ENCODE results near the gene GATA5.

Gene GATA5

DNA sequence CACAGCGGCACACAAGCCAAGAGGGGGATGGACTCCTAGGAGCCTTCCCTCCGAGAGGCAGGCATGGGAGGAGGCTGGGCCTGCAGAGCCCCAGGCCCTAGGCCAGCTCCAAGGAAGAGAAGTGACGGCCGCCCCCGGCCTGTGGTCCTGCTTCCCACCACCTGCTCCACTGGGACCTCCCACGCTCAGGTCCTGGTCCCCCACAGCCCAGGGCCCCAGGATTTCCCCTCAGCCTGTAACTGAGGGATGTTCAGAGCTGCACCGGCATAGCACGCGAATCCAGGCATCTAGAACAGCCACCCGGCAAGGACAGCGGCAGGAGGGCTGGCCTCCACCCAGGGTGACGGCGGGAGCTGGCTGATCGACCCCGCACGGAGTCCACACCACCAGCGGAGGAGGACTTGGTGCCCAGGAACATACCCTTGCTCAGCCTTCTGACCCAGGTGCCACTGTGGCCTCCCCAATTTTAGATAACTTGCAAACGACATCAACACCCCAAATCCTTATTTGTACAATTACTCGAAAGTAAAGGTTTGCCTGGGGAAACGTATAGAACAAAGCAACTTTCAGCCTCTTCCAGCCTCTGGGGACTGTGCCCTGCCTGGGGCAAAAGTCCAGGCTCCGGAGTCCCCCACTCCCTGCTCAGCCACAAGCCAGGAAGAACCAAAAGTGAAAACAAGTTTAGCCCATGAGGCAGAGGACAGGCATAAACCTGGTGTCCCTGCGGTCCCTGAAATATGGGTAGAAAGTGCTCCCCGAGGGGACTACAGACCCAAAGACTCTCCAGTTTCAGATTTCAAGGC is 3.5 kb downstream of the GATA5 start:
- DNase-seq: no peak

DNA sequence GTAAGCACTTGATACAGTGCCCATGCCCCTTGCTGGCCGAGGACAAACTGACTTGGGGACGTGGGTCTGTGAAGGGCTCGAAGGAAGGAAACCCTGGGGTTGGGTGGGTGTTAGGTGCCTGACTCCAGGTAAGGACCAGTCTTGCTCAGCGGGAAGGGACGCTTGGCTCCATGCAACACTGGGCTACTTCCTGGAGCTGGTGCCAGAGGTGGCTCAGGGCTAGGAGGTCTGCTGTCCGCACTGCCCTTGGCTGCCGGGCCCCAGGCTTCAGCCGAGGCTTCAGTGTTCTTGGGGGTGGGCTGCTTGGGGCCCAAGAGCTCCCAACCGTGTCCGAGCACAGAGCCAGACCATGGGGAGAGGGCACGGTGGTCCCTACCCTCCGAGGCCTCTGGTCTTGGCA is 5.3 kb downstream of the GATA5 start:
- no peak for DNase-seq

DNA sequence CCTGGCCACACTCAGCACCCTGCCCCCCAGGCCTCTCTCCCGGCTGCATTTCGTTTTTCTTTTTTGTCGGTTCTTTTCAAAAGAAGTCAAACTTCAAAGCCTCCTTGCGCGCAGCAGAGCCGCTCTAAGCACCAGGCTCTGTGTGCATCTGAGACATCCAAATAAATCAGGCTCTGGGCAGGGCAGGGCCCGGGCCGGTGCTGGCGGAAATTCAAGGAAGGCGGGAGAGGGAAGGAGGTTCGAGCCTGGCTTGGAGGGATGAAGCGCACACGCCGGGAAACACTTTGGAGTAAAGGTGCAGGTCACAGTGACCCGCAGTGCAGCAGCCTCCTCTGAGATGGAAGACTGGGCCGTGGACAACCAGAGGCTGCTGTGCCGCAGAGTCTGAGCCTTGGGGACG is 5.8 kb downstream of the GATA5 start:
- no peak for DNase-seq

DNA sequence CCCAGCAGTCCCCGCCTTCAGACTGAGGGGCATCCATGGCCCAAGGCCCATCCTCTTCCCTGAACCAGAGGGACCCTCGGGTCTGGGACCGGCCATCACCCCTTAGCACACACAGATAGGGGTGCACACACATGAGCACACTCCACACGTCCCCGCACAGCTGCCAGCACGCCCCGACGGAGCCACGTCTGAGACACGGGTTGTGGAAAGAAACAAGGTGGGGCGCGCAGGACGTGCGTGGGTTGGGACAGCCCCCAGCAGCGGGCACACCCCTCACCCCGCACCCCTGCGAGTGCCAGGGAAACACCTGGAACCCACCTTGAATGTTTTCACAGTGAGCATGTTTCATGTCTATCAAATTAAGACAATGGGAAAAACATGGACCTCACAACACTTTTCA is 6.4 kb downstream of the GATA5 start:
- DNase-seq: no peak

DNA sequence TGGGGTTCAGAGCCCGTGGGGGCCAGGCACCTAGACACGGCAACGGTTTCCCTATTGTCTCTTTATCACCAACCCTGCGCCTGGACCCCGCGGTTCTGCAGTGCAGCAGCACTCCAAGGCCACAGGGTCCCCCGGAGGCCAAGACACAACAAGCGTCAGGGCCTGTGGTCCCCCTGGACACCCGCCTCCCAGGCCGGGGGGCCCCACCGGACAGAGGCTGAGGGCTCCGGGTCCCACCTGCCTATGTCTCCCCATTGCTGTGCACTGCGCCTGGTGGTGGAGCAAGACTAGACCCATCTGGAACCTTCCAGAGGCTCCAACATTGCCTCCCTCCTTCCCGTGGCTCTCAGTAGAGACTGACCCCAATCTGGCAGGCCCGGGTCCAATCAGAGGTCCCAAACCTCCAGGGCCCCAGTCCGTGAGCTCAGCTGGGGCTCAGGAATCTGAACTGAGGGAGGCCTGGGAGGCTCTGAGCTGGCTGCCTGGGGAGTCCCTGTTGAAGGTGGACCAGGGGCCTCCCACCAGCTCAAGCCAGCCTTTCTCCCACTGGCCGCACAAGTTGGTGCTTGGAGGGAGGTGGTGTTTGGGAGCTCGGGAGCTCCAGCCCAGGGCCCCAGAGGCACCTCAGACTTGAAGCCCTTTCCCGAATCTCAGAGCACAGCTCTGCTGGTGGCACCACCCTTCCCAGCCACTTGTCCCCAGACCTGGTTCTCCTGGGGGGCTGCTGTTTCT is 8.8 kb downstream of the GATA5 start:
- DNase-seq: no peak

DNA sequence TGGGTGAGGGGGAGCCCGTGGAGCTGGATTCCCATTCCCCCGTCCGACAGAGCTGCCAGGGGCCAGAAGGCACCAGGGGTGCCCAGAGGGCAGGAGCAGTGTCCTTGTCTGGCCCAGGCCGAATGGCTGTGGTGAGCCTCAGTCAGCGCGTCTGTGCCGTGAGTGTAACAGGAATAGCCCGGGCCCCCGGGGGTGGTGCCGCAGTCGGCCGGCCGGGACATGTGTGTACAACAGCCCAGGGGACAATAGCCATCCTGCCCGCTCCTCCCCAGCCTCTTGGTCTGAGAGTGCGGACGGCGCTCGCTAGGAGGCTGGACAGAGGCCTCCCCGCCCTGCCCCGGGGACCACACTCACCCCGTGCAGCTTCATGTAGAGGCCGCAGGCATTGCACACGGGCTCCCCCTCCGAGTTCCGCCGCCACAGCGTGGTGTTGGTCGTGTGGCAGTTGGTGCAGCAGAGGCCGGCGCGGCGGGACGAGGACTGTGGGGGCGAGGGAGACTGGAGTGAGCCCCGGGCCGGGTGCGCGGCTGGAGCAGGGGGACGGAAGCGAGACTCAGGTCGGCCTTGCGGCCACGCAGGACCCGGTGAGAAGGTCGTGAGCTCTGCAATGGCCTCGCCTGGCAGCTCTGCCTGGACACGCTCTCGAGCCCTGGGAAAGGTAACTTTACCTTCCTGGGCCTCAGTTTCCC is 9.6 kb downstream of the GATA5 start:
- DNase-seq: no peak

DNA sequence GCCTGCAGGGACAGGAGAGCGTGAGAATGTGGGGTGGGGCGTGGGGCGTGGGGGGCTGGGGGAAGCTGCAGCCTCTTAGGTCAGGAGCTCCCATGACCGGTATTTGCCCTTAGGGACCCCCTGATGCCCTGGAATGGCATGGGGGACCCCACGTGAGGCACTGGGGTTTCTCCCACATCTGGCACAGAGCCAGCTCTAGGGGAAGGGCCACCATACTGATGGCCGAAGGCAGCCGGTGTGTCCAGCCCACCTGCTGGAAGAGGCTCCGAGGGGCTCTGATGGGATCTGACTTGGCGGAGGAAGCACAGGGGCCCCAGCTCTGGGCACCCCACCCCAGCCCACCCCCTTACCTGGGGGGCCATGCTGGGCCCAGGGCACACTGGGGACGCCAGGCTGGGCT is 10.8 kb downstream of the GATA5 start:
- no peak for DNase-seq

DNA sequence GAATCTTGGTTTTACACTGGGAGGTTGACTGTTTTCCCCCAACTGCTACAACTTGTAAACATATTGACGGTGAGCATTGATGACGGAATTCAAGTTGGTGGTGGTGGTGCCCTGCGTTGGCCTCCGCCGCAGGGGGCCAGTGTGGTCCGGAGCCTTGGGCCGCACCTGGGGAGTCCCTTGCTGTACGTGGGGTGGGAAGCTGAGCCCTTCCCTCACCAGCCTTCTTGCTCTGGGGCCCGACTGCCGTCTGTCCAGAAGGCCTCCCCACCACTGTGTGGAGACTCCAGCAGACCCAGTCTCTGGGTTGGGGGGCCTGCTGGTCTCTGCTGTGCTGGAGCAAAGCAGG is 11.4 kb downstream of the GATA5 start:
- DNase-seq: no peak

DNA sequence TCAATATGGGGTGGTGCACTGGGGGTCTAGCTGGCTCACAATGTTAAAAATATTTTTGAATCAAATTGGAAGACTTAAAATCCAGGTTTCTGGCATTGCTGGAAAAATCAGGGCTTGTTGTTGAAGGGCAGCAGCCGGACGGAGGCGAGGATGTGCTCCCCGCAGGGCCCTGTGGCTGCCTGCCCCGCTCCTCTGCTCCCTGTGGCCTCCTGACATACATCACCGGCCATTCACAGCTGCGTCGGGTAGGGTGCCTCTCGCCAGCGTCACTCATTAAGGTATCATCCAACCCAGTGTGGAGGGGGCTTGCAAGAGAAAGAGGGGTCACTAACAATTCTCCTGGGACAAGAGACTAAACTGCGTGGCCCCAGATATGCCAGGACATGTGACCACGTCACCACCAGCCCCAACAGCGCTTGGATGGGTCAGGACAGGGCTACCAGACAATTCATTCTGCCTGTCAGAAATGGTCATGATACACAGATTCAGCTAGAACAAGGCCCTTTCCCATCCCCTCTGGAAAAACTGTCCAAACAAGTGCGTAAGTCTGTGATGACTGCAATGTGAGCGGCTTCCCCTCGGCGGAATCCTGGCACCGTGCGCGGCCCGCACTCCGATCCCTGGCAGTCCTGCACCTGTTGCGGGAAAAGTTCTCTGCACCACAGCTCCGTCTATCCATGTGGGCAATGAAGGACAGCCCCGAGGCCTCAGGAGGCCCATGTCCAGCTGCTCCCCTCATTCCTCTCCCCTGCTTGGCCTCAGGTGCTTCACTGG is 12.0 kb downstream of the GATA5 start:
- DNase-seq: no peak

DNA sequence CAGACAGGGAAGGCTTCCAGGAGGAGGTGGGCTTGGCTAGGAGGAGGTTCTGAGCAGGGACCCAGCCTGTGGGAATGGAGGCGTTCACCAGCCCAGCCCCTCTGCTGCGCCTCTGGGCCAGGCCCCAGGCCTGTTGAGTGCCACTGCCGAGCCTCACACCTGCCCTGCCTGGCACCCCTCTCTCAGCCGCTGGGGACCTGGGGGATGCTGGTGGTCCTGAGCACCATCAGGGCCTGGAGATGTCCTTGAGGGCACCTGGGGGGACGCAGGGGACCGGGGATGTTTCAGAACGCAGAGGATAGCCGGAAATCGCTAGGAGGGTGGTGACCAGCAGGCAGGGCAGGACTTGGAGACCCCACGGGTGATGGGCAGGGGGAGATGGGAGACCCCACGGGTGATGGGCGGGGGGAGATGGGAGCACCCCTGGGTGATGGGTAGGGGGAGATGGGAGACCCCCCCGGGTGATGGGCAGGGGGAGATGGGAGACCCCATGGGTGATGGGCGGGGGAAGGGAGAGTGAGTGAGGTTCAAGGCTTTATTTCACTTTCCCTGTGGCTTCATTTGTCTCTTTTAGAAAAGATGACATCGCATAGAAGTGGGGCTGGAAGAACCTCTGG is 12.7 kb downstream of the GATA5 start:
- DNase-seq: no peak

DNA sequence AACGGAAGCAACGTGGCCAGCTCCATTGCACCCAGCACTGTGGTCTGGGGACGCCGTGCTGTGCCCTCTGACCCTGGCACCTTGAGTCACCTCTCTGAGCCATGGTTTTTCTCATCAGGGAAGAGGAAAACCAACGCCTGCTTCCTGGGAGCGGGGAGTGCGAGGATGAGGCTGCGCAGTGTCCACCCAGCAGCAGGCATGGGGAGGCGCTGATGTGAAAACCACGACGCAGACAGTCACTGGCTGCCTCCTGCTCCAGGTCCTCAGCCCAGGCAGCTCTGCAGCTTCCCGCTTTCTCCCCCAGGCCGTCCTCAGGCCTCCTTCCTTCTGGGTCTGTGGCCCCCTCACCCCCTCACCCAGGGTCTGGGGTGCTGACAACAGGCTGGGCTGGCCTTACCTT is 14.0 kb downstream of the GATA5 start:
- no peak for DNase-seq

DNA sequence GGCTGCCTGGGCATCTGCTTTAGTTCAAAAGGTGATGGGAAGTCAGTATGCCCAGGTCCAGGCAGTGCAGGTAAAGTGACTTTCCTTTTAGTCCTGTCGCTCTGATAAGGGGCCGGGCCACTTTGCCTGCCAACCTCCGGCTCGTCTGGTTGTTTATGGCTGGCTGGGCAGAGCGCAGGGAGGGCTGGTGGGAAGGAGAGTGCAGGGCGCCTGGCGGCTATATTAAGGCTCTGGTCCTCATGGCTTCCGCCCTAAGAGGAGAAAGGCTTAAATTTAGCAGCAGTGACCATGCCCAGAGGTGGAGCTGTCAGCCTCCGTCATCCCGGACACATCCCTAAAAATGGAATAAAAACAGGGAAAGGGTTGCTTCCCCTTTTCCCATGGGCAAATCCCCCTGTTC is 14.6 kb downstream of the GATA5 start:
- no peak for DNase-seq

DNA sequence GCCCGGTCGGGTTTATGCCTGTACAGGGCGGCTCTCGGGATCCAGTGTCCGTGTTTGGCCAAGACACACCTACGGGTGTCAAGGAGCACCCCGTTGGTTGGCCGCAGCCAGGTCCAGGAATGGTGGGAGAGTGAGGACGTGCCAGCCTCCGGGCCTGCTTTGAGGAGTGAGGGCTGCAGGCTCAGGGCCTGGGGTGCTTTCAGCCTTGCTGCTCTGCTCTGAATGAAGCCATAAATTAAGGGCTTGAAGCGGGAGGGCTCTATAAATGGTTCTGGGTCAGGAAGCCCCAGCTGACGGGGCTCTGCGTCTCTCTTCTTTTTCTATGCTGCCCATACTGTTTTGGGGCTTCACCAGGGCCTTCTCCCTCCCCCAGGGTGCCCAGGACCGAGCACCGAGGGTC is 15.1 kb downstream of the GATA5 start:
- DNase-seq: no peak

DNA sequence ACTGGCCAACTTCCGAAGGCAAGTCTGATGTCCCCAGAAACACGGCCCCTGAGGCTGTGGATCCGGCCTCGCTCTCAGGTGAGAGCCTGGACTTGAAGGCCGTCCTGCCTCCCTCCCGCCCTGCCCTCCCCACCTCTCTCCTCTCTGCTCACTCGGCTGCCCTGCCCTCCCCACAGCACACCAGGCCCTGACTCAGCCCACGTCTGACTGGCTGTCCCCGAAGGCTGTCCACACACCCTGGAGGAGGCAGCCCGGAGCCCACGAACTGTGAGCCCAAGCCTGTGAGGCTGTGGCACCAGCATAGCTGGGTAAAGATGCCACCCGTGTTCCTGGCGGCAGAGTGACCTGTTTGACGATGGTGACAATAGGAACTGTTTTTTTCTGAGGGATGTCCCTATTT is 16.3 kb downstream of the GATA5 start:
- DNase-seq: no peak

DNA sequence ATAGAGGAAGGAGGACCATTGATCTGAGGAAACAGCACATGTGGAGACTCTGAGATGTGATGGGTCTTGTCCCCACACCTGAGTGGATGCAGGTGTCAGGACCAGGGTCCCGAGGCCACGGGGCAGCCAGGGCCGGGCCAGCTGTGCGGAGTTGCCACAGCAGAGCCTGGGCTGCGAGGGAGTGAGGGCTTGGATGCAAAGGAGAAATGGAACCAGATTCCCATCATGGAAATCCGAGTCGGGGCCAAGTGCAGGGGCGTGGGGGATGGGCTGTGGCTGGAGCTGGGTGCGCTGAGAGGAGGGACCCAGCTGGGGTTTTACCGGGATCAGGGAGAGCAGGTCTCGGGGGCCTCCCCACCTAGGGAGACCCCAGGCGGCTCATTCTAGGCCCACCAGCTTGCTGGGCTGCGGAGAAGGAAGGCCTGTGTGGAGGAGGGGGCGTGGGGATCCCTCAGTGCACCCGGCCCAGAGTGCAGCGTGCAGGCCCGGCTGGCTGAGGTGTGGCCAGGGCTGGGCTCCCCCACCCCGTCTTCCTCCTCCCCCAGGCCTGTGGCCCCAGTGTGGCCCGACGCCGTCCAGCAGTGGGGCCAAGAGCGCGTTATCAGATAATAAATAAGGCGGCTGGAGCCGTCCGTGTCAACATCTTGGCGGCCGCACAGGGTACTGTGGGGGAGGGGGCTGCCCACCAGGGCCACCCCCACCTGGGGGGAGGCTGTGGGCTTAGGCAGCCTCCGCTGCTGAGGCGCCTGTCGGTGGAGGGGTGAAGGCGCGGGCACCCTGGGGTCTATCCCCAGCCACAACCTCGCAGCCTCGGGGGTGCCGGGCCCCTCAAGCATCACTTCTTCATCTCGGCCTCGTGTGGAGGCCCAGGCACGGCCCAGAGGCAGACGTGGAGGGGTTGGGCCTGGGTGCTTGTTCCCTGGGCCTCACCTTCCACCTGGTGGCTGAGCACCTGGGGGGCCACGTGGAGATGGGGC is 17.2 kb downstream of the GATA5 start:
- DNase-seq: no peak

DNA sequence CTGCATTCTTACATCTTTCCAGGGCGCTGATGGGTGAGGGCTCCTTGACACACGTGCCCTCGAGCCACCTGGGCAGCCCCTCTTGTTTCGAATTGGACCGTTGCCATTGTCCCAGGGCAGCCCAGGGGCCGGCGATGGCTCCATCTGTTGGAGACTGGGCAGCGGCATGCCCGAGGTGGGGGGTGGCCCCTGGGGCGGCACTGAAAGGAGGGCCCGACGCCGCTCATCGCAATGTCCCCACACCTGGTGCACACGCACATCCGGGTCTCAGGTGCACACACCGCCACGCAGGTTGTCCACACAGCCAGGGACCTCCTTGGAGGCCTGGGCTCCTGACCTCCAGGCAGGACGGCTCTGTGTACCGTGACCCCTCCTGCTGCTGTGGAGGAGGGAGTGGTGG is 18.0 kb downstream of the GATA5 start:
- no peak for DNase-seq

DNA sequence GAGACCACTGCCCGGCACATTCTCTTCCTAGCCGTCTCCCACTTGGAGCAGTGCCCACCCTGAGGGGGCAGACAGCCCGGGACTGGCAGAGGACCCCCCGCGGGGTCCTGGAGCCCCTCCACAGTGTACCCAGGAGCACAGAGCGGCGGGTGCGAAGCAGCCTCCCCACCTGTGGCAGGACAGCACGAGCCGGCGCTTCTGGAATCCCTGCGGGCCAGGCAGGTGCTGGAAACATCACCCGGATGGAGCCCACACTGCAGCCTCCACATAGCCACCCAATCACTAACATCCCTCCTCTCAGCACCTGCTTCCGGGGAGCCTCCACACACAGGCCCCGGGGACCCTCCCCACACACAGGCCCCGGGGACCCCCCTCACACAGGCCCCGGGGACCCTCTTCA is 18.7 kb downstream of the GATA5 start:
- DNase-seq: no peak

DNA sequence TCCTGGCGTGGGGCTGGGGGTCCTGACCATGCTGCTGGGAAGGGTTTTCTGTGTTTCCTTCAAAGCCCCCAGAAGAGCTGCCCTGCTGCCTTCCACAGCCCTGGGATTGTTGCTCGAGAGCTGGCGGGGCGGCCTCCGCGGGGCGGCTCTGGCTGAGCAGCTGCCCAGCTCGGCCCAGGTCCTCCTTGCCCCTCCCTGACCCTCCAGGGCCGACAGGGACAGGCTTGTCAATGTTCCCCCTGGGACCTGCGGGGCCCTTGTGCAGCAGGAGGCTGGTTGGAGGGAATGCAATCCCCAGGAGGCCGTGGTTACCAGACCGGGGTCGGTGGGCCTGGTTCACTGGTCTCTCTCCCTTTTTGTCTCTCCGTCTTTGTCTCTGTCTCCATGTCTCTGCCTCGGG is 19.9 kb downstream of the GATA5 start:
- DNase-seq: no peak

DNA sequence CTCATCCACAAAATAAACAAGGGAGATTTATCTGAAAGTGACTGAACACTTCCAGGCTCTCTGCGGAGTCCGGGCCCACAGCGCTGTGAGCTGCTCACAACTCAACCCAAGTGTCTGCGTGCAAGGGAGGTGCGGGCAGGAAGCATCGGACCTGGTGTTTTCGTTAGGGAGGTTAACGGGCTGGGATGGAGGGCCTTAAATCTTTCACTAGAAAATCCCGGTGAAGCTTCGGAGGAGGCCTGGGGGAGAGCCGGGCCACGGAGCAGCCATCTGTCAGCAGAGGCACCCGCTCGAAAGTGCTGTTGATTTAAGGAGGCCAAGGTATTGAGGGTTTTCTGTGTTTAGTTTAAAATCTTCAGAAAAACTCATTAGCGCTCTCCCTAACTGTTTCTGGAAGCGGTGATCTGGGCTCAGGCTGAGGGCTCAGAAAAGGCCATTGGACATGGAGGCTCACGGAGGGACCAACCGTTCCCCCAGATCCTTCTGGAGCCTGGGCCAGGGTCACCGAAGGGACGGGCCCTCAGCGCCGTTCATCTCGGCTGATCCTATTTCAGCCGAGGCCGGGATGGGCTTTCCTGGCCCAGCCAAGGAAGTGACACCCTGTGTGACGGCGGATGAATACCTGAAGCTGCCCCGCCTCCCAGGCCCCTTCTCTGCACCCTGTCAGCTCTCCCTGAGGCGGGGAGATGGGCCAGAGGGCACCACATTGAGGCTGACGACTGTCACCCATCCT is 20.7 kb downstream of the GATA5 start:
- DNase-seq: no peak

DNA sequence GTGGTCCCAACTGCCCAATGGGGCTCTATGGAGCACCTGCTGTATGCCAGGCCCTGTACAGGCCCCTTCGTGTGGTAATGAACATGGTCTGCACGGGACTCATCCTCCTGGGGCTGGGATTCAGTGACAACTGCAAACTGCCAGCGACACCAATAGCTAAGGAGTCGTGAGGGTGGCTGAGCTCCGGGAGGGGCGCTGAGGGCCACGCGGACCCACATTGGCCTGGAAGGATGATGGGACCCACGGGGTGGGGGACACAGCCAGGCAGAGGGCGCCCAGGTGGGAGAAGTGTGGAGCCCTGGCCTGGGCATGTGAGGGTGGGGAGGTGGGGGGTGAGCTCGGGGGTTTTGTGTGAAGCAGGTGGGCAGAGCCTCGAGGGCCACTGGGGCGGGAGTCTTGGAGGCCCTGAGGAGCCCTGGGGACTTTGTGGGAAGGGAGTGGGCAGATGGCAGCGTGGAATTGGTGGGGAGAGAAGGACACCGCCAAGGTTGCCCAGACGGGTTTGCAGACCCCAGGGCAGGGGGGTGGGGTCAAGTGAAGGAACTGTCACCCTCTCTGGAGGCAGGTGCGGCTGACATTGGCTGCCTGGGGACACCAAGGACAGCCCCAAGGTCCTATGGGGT is 22.5 kb downstream of the GATA5 start:
- DNase-seq: no peak

Measured in midbrain (tissue), 1 donor.